HG03571 (cell line): ENCODE data around the gene CHRNA10.

Experiments used
- ATAC-seq: cut with Tn5 transposase; IDR thresholded peaks from one replicate; pipeline ENCODE4 v1.9.1; 2021; ENCODE audit not compliant: unreplicated experiment

The CHRNA10 gene, protein sequence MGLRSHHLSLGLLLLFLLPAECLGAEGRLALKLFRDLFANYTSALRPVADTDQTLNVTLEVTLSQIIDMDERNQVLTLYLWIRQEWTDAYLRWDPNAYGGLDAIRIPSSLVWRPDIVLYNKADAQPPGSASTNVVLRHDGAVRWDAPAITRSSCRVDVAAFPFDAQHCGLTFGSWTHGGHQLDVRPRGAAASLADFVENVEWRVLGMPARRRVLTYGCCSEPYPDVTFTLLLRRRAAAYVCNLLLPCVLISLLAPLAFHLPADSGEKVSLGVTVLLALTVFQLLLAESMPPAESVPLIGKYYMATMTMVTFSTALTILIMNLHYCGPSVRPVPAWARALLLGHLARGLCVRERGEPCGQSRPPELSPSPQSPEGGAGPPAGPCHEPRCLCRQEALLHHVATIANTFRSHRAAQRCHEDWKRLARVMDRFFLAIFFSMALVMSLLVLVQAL

DNA sequence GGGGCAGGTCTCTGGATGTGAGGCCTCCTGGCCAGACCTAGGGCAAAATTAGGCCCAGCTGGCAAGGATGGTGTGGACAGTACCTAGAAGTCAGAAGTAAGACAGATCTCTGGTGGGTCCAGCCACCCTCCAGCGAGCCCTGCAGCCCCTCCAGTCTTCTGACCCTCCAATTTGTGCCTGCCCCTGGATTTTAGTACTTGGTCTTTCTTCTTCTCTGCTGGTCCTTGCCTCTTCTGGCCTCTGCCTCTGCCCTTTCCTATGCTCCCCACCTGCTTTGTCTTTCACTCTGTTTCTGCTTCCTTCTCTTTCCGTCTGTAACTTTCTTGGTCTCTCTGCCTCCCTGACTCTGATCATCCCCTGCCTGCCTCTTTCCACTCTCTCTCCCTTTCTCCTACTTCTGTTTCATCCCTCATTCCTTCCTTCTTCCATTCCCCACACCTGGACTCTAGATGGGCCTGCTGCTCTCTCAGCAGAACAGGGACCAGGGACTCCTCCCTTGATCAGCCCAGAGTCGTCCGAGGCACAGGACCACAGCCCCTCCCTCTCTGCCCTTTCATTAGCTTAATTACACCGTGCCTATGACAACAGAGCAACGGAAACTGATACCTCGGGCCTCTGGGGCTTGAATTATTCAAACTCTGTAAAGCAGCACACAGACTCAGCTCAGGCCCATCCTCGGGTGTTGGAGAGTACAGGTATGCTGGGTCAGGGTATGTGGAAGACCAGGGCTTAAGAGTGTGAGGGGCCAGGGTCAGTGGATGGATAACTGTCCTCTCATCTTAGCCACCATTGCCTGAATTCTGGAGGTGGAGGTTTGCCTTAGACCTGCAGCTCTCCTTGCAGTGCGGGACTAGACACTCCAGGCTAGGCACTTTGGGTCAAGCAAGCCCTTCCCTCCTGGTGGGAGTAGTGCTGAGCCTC is at the start of gene CHRNA10:
TSS of gene CHRNA10 (minus strand) at position 51 of the 921 bp plus-strand sequence. CDS start 72 bp downstream, outside the sequence.
- no peak for ATAC-seq

- no peak for ATAC-seq
These were observed 41.1 kb upstream of the CHRNA10 start for GRCh38 chr11:3712274-3712673.

- ATAC-seq, result no peak
These were observed 39.5 kb upstream of the CHRNA10 start for GRCh38 chr11:3710485-3711259.

DNA sequence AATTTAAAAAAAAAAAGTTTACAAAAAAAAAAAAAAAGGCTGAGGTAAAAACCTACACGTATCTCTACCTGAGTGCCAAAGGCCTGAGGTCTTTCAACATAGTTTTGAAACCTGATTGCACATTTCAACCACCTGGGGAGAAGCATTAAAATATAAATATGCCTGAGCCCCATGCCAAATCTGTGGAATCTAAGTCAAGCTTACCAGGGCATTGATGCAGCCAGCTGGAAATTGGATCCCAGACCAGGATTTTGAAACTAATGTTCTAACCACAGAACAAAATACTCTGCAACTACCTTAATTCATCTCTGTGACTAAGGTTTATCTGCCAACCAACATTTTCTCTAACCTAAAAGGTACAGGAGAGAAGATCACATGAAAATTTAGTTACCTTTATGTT is 38.8 kb upstream of the CHRNA10 start:
- ATAC-seq, result no peak

GRCh38 chr11:3707176-3707575 is 36.0 kb upstream of the CHRNA10 start:
- no peak for ATAC-seq

GRCh38 chr11:3703383-3703782 is 32.2 kb upstream of the CHRNA10 start:
- no peak for ATAC-seq

DNA sequence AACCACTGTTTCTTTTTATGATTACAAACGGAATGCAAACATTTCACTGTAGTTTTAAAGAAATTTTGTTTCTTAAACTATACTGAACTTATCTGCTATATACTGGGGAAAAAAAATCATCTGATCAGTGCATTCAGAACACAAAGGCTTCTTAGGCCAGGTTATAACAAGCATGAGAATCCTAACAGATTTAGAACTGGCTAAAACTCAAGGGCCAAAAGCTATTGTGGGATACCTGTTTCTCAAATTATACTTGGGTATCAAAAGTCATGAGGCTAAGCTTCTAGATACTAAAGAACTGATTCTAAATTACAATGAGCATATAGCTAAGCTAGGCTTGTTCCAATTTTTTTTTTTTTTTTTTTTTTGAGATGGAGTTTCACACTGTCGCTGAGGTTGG is 29.7 kb upstream of the CHRNA10 start:
- ATAC-seq, result no peak

DNA sequence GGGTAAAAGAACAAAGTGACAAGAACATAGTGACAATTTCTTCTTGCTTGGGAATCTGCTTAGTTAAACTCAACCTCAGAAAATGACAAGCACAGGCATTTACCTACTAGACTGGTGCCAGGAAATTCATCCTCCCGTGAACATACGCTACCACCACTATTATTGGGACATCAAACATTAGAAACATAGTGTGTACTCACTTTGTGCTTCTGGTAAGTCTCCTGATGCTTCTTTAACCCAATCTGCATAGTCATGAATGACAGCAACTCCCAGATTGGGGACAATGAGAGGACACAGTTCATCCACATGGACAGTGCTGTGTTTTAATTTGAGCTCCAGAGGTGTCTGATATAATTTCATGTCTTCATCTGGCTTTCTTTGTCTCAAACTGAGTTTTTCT is 29.2 kb upstream of the CHRNA10 start:
- no peak for ATAC-seq

- no peak for ATAC-seq
These were observed 15.6 kb upstream of the CHRNA10 start for GRCh38 chr11:3686751-3687150.

- ATAC-seq, result no peak
These were observed 14.7 kb upstream of the CHRNA10 start for GRCh38 chr11:3685923-3686322.

DNA sequence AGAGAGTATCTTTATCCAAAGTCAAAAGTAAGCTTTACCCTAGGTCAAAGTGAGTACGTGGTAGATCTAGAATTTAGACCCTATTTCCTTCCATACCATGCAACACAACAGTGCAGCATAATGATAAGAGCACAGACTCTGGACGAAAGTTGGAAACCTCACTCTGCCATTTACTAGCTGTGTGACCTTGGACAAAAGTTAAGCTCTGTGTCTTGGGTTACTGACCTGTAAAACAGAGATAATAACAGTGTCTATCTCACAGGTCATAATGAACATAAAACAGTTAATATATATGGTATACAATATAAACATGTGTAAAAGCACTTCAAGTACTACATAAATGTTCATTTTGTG is 13.6 kb upstream of the CHRNA10 start:
- no peak for ATAC-seq

DNA sequence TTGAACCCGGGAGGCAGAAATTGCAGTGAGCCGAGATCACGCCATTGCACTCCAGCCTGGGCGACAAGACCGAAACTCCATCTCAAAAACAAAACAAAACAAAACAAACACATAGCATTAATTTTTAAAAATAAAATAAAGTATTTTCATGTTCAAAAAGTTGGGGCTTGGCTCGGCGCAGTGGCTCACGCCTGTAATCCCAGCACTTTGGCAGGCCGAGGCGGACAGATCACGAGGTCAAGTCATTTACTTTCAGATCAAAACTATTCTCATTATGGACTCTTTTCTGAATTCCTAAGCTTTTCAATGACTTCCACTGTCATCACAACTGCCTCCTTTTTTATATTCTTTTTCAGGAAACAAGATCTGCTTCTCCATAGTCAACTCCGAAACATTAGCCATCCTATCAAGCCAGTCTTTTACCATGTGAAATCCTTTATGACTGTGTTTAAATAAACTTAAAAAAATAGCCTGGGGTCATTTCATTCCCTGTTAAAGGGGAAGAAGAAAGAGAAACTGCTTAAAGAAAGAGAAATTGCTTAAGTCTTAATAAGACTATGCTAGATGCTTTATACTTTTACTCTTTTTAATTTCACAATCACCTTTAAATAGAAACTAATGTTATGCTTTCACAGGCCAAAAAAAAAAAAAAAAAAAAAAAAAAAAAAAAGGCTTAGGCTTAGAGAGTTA is 13.1 kb upstream of the CHRNA10 start:
- ATAC-seq, result no peak

GRCh38 chr11:3683039-3683438 is 11.9 kb upstream of the CHRNA10 start:
- no peak for ATAC-seq

- no peak for ATAC-seq
These were observed 7.9 kb upstream of the CHRNA10 start for GRCh38 chr11:3679077-3679476.

GRCh38 chr11:3675971-3676370 is 4.8 kb upstream of the CHRNA10 start:
- ATAC-seq, result no peak

DNA sequence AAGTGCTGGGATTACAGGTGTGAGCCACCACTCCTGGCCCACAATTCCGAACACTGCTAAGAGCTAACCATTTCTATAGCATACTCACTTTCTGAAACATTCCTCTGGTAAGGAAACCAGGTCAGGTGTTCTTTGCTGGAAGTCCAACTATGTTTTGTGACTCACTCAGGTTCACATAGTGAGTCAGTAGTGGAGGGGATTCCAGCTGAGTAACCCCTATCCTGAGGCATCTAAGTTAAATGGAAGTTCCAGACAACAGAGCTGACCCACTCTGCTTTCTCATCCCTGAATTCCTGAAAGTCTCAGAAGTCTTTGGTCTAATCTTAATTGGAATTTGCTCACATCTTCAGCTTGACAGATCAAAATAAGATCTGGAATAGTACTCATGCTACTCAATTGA is 3.0 kb upstream of the CHRNA10 start:
- no peak for ATAC-seq

- ATAC-seq, result no peak
These were observed 1.4 kb downstream of the CHRNA10 start for GRCh38 chr11:3669742-3670183.

DNA sequence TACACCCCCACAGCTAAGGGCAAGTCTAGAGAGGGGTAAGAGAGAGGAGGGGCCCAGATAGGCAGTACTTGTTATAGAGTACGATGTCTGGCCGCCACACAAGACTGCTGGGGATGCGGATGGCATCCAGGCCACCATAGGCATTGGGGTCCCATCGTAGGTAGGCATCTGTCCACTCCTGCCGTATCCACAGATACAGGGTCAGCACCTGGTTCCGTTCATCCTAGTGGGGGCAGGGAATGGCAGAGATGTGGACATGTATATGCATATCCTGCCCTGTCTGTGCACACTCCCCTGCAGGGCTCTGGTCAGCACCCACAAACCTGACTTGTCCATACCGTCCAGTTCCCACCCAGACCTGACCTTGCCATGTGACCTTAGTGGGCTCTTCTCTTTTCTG is 2.1 kb downstream of the CHRNA10 start:
- no peak for ATAC-seq

GRCh38 chr11:3667149-3668035 is 3.8 kb downstream of the CHRNA10 start:
- ATAC-seq, result no peak
